Neuronal stem cell (in vitro differentiated cells): ENCODE data around the gene ELMO1.

Source experiments
- DNase-seq: peaks from one replicate; pipeline ENCODE4 v3.0.0-alpha.2; 2013; ENCODE audit warnings: low spot score
- H2AFZ ChIP-seq: one replicate; pipeline ENCODE4 v1.6.1; 2013; ENCODE audit warnings: mild to moderate bottlenecking, low read length, inconsistent platforms
- H2AK5ac ChIP-seq: 2 replicates; pipeline ENCODE4 v1.6.1; 2013; ENCODE audit warnings: low read depth, mild to moderate bottlenecking, inconsistent platforms, low read length, moderate library complexity, mixed read lengths
- H2BK120ac ChIP-seq: 2 replicates; pipeline ENCODE4 v1.6.1; 2013; ENCODE audit warnings: low read depth, mild to moderate bottlenecking, inconsistent platforms, low read length, moderate library complexity, mixed read lengths
- H2BK12ac ChIP-seq: one replicate; pipeline ENCODE4 v1.6.1; 2013; ENCODE audit warnings: low read length, inconsistent platforms
- H2BK15ac ChIP-seq: 2 replicates; pipeline ENCODE4 v1.6.1; 2013; ENCODE audit warnings: mild to moderate bottlenecking, low read length, inconsistent platforms, mixed read lengths
- H2BK5ac ChIP-seq: one replicate; pipeline ENCODE4 v1.6.1; 2013; ENCODE audit warnings: inconsistent platforms, mild to moderate bottlenecking, low read length, moderate library complexity
- H3K14ac ChIP-seq: one replicate; pipeline ENCODE4 v1.6.1; 2013; ENCODE audit warnings: low read length, inconsistent platforms
- H3K18ac ChIP-seq: 2 replicates; pipeline ENCODE4 v1.6.1; 2013; ENCODE audit warnings: low read length, inconsistent platforms
- H3K23ac ChIP-seq: 2 replicates; pipeline ENCODE4 v1.6.1; 2013; ENCODE audit warnings: low read depth, mild to moderate bottlenecking, mixed read lengths, low read length, inconsistent platforms; ENCODE audit not compliant: poor library complexity
- H3K27ac ChIP-seq: replicated peaks from 3 replicates; pipeline ENCODE4 v1.5.1; 2013; ENCODE audit warnings: low read length, inconsistent platforms
- H3K27me3 ChIP-seq, 3 experiments: 2 replicates each; pipeline ENCODE4 v1.6.1; 2013; ENCODE audit warnings: low read length in 3 of 3, mild to moderate bottlenecking in 2 of 3, inconsistent platforms in 1 of 3, low read depth in 1 of 3, mixed read lengths in 1 of 3, moderate library complexity in 1 of 3; ENCODE audit not compliant: control insufficient read depth in 3 of 3, insufficient read depth in 3 of 3
- H3K36me3 ChIP-seq, 2 donors: replicated peaks in 1 of 2; 2 replicates each; pipeline ENCODE4 v1.6.1; 2013; ENCODE audit warnings: low read length in 2 of 2; ENCODE audit not compliant: control insufficient read depth in 2 of 2, insufficient read depth in 2 of 2
- H3K4ac ChIP-seq: 2 replicates; pipeline ENCODE4 v1.6.1; 2013; ENCODE audit warnings: inconsistent platforms, mild to moderate bottlenecking, low read length, moderate library complexity
- H3K4me1 ChIP-seq, 2 donors: 1 replicate in 1 of 2; 2 replicates in 1 of 2; pipeline ENCODE4 v1.6.1; 2013; ENCODE audit warnings: low read length in 2 of 2, low read depth in 1 of 2; ENCODE audit not compliant: control insufficient read depth in 2 of 2, insufficient read depth in 1 of 2
- H3K4me2 ChIP-seq: one replicate; pipeline ENCODE4 v1.6.1; 2013; ENCODE audit warnings: mild to moderate bottlenecking, low read length, inconsistent platforms; ENCODE audit not compliant: insufficient read depth, poor library complexity, severe bottlenecking
- H3K4me3 ChIP-seq, 2 donors: 2 replicates each; pipeline ENCODE4 v1.5.1; 2013; ENCODE audit warnings: low read length in 2 of 2, mild to moderate bottlenecking in 2 of 2, inconsistent platforms in 1 of 2, moderate library complexity in 1 of 2
- H3K79me1 ChIP-seq: one replicate; pipeline ENCODE4 v1.6.1; 2013; ENCODE audit warnings: low read depth, mild to moderate bottlenecking, inconsistent platforms, low read length, moderate library complexity
- H3K9ac ChIP-seq: one replicate; pipeline ENCODE4 v1.6.1; 2013; ENCODE audit warnings: mild to moderate bottlenecking, low read depth, low read length, inconsistent platforms; ENCODE audit not compliant: poor library complexity
- H3K9me3 ChIP-seq, 2 donors: replicated peaks in 1 of 2; 2 replicates each; pipeline versions ENCODE3 to v1.6.1; 2013; ENCODE audit warnings: low read length in 2 of 2, mild to moderate bottlenecking in 2 of 2, inconsistent platforms in 1 of 2, low read depth in 1 of 2, mixed read lengths in 1 of 2, moderate library complexity in 1 of 2; ENCODE audit not compliant: control insufficient read depth in 2 of 2, insufficient read depth in 1 of 2
- H4K8ac ChIP-seq: one replicate; pipeline ENCODE4 v1.6.1; 2013; ENCODE audit warnings: low read depth, mild to moderate bottlenecking, inconsistent platforms, low read length, moderate library complexity
- H4K91ac ChIP-seq: one replicate; pipeline ENCODE4 v1.6.1; 2013; ENCODE audit warnings: low read length, low read depth, mild to moderate bottlenecking, inconsistent platforms; ENCODE audit not compliant: poor library complexity
- WGBS, 2 donors: extraction: QIAGEN DNeasy Blood & Tissue Kit; methylation state at CpG; one replicate each; pipeline ENCODE4 v1.1.7; 2013; ENCODE audit warnings: missing lambda C conversion rate in 2 of 2, mixed read lengths in 1 of 2; ENCODE audit not compliant: insufficient read length in 2 of 2, insufficient replicate concordance in 1 of 2; ENCODE audit errors: extremely low coverage in 2 of 2; 5-methylcytosine and 5-hydroxymethylcytosine counted together

The ELMO1 gene

DNA sequence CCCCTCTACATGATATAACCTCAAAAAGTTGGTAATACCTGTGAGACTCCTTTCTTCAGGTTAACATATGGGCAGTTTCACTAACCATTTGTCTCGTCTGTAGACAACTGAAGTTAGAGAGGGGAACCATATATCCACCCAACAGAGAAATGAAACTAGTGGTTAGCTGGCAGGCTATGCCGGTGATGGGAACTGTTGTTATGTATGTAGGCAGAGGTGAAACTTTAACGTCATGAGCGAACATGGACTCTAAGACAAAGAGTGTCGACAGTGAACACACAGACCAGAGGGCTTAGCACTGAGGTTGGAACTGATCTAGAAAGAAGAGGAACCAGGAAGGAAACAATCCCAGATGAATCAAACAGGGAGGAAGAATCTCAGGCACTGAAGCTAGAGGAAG lies 112.4 kb downstream of the ELMO1 start:
- H2BK120ac ChIP-seq: no peak overlapping the region
- no peaks in the 10 kb centered on the region for H3K79me1 ChIP-seq
- H2BK12ac ChIP-seq: no peak overlapping the region
- no peak overlapping the region for H2AK5ac ChIP-seq
- DNase-seq: no peak
- H4K91ac ChIP-seq: no peak overlapping the region
- H3K9ac ChIP-seq: no peak overlapping the region
- no peak overlapping the region for H3K4me3 ChIP-seq
- H3K9me3 ChIP-seq: peaks cover 4 to 9% of the 10 kb centered on the region in 2 donors
- no peak overlapping the region for H2AFZ ChIP-seq
- no peaks in the 10 kb centered on the region for H3K27me3 ChIP-seq
- no peak overlapping the region for H3K23ac ChIP-seq
- H3K14ac ChIP-seq: no peak overlapping the region
- no peak overlapping the region for H2BK15ac ChIP-seq
- no peak overlapping the region for H3K4me2 ChIP-seq
- no peaks in the 10 kb centered on the region for H3K36me3 ChIP-seq
- no CpG with 5 or more reads among the region's 5 CpGs for WGBS, 2 donors
- H3K4me1 ChIP-seq: no peaks in the 10 kb centered on the region
- no peak overlapping the region for H2BK5ac ChIP-seq
- H4K8ac ChIP-seq: no peak overlapping the region
- no peak overlapping the region for H3K18ac ChIP-seq
- no peak overlapping the region for H3K27ac ChIP-seq
- no peak overlapping the region for H3K4ac ChIP-seq

DNA sequence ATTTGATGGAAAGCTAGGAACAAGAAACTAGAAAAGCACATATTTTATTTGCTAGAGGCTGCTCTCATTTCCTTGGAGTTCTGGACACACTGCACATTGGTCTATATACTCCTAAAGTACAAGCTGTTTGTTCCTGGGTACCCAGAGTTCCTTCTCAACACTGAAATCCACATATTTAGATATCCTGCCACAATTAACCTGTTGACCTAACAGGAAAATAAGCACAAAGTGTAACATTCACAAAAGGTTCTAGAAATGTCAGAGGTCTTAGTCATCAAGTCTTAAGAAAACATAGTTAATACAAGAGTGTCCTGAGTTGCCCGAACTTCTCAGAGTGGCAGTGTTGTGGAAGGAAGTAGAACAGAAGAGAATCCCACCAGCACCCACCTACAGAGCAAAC lies 115.6 kb downstream of the ELMO1 start:
- H3K4me2 ChIP-seq: no peak overlapping the region
- H3K4me1 ChIP-seq: no peaks in the 10 kb centered on the region
- no peak overlapping the region for H2BK5ac ChIP-seq
- H3K9me3 ChIP-seq: peaks cover 4 to 12% of the 10 kb centered on the region in 2 donors
- H4K91ac ChIP-seq: no peak overlapping the region
- H2BK120ac ChIP-seq: no peak overlapping the region
- DNase-seq: no peak
- no peak overlapping the region for H2BK12ac ChIP-seq
- H3K4me3 ChIP-seq: no peak overlapping the region
- WGBS, 2 donors: no CpG with 5 or more reads among the region's 1 CpG
- no peaks in the 10 kb centered on the region for H3K27me3 ChIP-seq
- no peak overlapping the region for H3K14ac ChIP-seq
- H3K23ac ChIP-seq: no peak overlapping the region
- H3K79me1 ChIP-seq: no peaks in the 10 kb centered on the region
- no peaks in the 10 kb centered on the region for H3K36me3 ChIP-seq
- H2BK15ac ChIP-seq: no peak overlapping the region
- H3K27ac ChIP-seq: no peak overlapping the region
- no peak overlapping the region for H2AFZ ChIP-seq
- H4K8ac ChIP-seq: no peak overlapping the region
- H3K18ac ChIP-seq: no peak overlapping the region
- H3K9ac ChIP-seq: no peak overlapping the region
- no peak overlapping the region for H2AK5ac ChIP-seq
- no peak overlapping the region for H3K4ac ChIP-seq

DNA sequence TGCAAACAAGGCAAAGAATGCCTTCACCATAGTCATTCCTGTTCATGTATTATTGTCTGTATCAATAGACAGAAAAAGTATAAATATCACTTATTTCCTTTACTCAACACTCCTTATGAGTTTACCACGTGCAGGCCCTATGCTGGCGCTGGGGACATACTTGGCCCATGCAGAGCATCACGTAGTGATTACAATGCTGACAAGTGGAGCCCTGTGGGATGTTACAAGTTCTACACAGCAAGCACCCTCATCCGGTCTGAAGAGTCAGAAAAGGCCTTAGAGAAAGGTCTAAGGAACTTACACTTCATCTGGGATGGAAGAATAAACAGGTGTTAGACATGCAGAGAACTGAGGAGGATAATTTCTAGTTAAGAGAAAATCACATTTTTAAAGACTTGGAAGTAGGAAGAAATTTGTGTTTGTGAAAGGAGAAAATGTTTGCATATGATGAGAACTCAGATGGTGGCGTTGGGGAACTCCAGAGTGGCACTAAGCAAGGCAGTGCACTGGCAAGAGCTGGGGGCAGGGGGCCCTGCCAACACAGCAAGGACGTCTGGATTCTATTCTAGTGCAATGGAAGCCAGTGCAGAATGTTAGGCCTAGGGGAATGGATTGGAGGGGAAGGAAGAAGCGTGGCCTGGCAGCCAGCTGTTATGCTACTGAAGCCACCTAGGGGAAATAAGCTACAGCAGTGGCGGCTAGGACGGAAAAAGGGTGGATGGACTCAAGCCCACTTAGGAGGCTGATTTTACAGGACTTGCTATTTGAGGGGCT lies 116.2 kb downstream of the ELMO1 start:
- Histone ChIP-seq H3K79me1 (no peaks in the 10 kb centered on the region), H3K9ac (no peak overlapping the region), H3K4me3 (no peak overlapping the region), H3K4me2 (no peak overlapping the region), H3K36me3 (no peaks in the 10 kb centered on the region), H4K91ac (no peak overlapping the region), H2BK120ac (no peak overlapping the region), H2BK15ac (no peak overlapping the region), H3K4ac (no peak overlapping the region), H2AFZ (no peak overlapping the region), H4K8ac (no peak overlapping the region), H2BK12ac (no peak overlapping the region), H3K9me3 (peaks cover 2 to 10% of the 10 kb centered on the region in 2 donors), H3K27ac (no peak overlapping the region), H2BK5ac (no peak overlapping the region), H3K23ac (no peak overlapping the region), H3K18ac (no peak overlapping the region), H2AK5ac (no peak overlapping the region), H3K4me1 (no peaks in the 10 kb centered on the region), H3K14ac (no peak overlapping the region), H3K27me3 (no peaks in the 10 kb centered on the region)
- no CpG with 5 or more reads among the region's 9 CpGs for WGBS, 2 donors
- DNase-seq: no peak

DNA sequence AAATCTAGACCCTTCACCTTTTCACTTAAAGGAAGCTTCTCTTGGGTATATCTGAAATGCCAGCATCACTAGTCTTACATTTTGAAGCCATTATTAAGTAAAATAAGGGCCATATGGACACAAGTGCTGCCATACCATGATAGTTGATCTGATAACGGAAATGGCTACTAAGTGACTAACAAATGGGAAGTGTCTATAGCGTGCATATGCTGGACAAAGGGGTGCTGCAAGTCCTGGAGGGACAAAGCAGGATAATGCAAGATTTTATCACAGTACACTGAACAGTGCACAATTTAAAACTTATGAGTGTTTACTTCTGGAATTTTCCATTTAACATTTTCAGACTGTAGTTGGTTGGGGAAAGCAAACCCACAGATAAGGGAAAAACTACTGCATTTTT lies 117.9 kb downstream of the ELMO1 start:
- WGBS, 2 donors: no CpG with 5 or more reads among the region's 2 CpGs
- no peak overlapping the region for H4K8ac ChIP-seq
- H2BK120ac ChIP-seq: no peak overlapping the region
- no peak overlapping the region for H3K23ac ChIP-seq
- H3K79me1 ChIP-seq: no peaks in the 10 kb centered on the region
- no peak for DNase-seq
- peaks cover 2 to 10% of the 10 kb centered on the region in 2 donors for H3K9me3 ChIP-seq
- no peak overlapping the region for H3K4ac ChIP-seq
- H2BK5ac ChIP-seq: no peak overlapping the region
- H3K4me1 ChIP-seq: no peaks in the 10 kb centered on the region
- no peak overlapping the region for H2AFZ ChIP-seq
- no peak overlapping the region for H3K9ac ChIP-seq
- H3K27ac ChIP-seq: no peak overlapping the region
- H3K18ac ChIP-seq: no peak overlapping the region
- H2AK5ac ChIP-seq: no peak overlapping the region
- no peak overlapping the region for H2BK15ac ChIP-seq
- no peak overlapping the region for H3K14ac ChIP-seq
- H3K4me2 ChIP-seq: no peak overlapping the region
- no peaks in the 10 kb centered on the region for H3K36me3 ChIP-seq
- H3K27me3 ChIP-seq: no peaks in the 10 kb centered on the region
- no peak overlapping the region for H3K4me3 ChIP-seq
- H2BK12ac ChIP-seq: no peak overlapping the region
- H4K91ac ChIP-seq: no peak overlapping the region
